Coronary artery (tissue), 2 donors: Measurements from ENCODE around the gene SUCNR1.
A peak's percentile ranks its signal among the peaks of the same experiment; 100 is the strongest.

Experiments
- DNase-seq: peaks from one replicate; pipeline ENCODE4 v3.0.0-alpha.2; 2017; ENCODE audit warnings: low spot score
- H3K27ac ChIP-seq, 2 donors: fragments of 200-600 bp; sonication (generic); one replicate each; pipeline ENCODE4 v1.5.1; 2016 to 2019
- H3K4me3 ChIP-seq: fragments of 200-600 bp; sonication (generic); 2 replicates; pipeline ENCODE4 v1.5.1; 2016; ENCODE audit warnings: mild to moderate bottlenecking, moderate library complexity
- CTCF ChIP-seq: fragments of 200-600 bp; sonication (generic); IDR thresholded peaks from one replicate; pipeline ENCODE4 v1.5.1; 2019; ENCODE audit warnings: antibody characterized with exemption

SUCNR1 gene

GRCh38 chr3:151912028-151912427 is 38.6 kb downstream of the SUCNR1 start:
- no peak overlapping the region for H3K4me3 ChIP-seq
- DNase-seq, result no peak
- no peak for TF ChIP-seq CTCF
- H3K27ac ChIP-seq, result no peak overlapping the region

- no peak for DNase-seq
- H3K4me3 ChIP-seq, result no peak overlapping the region
- no peak for TF ChIP-seq CTCF
- no peak overlapping the region for H3K27ac ChIP-seq
Observed at GRCh38 chr3:151916781-151917180, 43.3 kb downstream of the SUCNR1 start.

GRCh38 chr3:151918253-151919029 is 45.0 kb downstream of the SUCNR1 start:
- peak; percentile 47 for TF ChIP-seq CTCF
- Histone ChIP-seq H3K27ac (no peak overlapping the region), H3K4me3 (no peak overlapping the region)
- DNase-seq, result no peak

GRCh38 chr3:151919030-151919328 is 45.5 kb downstream of the SUCNR1 start:
- no peak for TF ChIP-seq CTCF
- Histone ChIP-seq H3K27ac (no peak overlapping the region), H3K4me3 (no peak overlapping the region)
- DNase-seq, result no peak

- TF ChIP-seq CTCF, result no peak
- Histone ChIP-seq H3K27ac (no peak overlapping the region), H3K4me3 (no peak overlapping the region)
- no peak for DNase-seq
Observed at GRCh38 chr3:151919446-151919845, 46.0 kb downstream of the SUCNR1 start.

- no peak for DNase-seq
- TF ChIP-seq CTCF, result no peak
- H3K27ac ChIP-seq, result no peak overlapping the region
- no peak overlapping the region for H3K4me3 ChIP-seq
Observed at GRCh38 chr3:151923901-151924300, 50.5 kb downstream of the SUCNR1 start.

- no peak for TF ChIP-seq CTCF
- no peak overlapping the region for H3K4me3 ChIP-seq
- peak overlapping the region in 1 of 2 donors; percentile 4 for H3K27ac ChIP-seq
- no peak for DNase-seq
Observed at GRCh38 chr3:151924753-151925152, 51.3 kb downstream of the SUCNR1 start.
